Activated naive CD8-positive, alpha-beta T cell treated with anti-CD3 and anti-CD28 coated beads for 36 hours (primary cell): ENCODE results near the gene VMP1. TPM values are rescaled to one million over a fixed set of nuclear protein-coding genes. Genes with fewer than 3 reads are reported as not detected.
A peak's percentile ranks its signal among the peaks of the same experiment; 100 is the strongest.
"Not testable (repeated sequence)": the region's sequence is repeated elsewhere in the genome, so short reads cannot be mapped to it uniquely, and the experiment has no call there.

Source experiments
- DNase-seq: peaks from one replicate; pipeline ENCODE4 v3.0.0; 2021
- H3K27ac Mint-ChIP-seq: one replicate; pipeline ENCODE4 v1.8.0; 2022; ENCODE audit warnings: mild to moderate bottlenecking, moderate library complexity, mixed read lengths
- H3K27me3 Mint-ChIP-seq: one replicate; pipeline ENCODE4 v1.8.0; 2022; ENCODE audit warnings: mild to moderate bottlenecking, mixed read lengths
- H3K36me3 Mint-ChIP-seq: one replicate; pipeline ENCODE4 v1.8.0; 2021; ENCODE audit warnings: mild to moderate bottlenecking, mixed read lengths
- H3K4me1 Mint-ChIP-seq: one replicate; pipeline ENCODE4 v1.8.0; 2021; ENCODE audit warnings: mixed read lengths
- H3K4me3 Mint-ChIP-seq: one replicate; pipeline ENCODE4 v1.8.0; 2022; ENCODE audit warnings: mild to moderate bottlenecking, moderate library complexity, mixed read lengths
- H3K9me3 Mint-ChIP-seq: one replicate; pipeline ENCODE4 v1.8.0; 2022; ENCODE audit warnings: mixed read lengths
- total RNA-seq, 2 experiments: library from RNA; stranded (reverse); gene quantifications; one replicate each; pipeline ENCODE4 v1.2.3, GENCODE V29; 2021

VMP1 gene
- total RNA-seq, 2 experiments from 2014 or later: 137 to 143 TPM

DNA sequence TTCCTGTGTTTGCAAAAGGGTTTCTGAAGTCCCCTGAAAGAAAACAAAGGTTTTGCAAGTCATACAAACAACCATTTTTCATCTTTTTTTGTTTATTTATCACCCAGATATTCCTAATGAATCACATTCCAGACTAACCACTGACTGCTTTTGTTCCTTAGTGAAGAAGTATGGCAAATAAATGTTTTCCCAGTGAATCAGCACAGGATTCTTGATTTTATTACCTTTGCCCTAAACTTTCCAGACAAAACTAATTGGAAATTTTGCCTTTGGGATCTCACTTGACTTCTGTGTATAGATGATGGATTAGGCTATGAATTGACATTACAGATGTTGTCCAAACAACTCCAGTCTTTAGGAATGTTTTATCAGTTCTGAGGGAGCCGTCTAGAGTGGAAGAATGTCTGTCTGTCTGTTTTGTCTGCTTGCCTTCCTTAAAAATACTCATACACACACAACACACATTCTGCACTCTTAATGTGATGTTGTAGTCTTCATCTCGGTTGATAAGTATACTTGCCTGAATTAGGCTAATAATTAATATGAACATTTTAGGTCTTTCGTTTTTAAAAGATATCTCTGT, 48.9 kb downstream of the VMP1 start:
- H3K36me3 Mint-ChIP-seq: peaks cover 50% of the 10 kb centered on the region
- H3K4me3 Mint-ChIP-seq: no peak overlapping the region
- peaks cover 53% of the 10 kb centered on the region for H3K4me1 Mint-ChIP-seq
- H3K9me3 Mint-ChIP-seq: peaks cover 4% of the 10 kb centered on the region
- no peak for DNase-seq
- no peaks in the 10 kb centered on the region for H3K27me3 Mint-ChIP-seq
- H3K27ac Mint-ChIP-seq: peak overlapping the region; percentile 91

DNA sequence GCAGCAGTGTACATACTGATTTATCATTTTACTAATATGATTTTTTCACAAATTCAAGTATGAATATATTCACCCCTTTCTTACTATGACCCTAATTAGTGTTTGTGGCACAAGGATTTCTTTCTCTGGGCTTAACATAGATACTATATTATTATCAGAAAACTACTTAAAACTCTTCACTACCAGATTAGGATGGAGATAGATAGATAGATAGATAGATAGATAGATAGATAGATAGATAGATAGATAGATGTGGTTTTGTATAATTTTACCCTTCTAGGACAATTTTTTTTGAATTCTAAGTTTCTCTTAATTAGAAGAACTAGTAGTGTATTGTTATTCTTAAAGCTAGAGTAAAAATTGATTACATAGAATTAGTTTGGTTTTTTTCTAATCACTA, 49.6 kb downstream of the VMP1 start:
- Mint-ChIP-seq H3K27me3 (no peaks in the 10 kb centered on the region), H3K4me3 (no peak overlapping the region), H3K36me3 (peaks cover 56% of the 10 kb centered on the region), H3K4me1 (peaks cover 56% of the 10 kb centered on the region), H3K9me3 (peaks cover 4% of the 10 kb centered on the region), H3K27ac (peak overlapping the region; percentile 19)
- no peak for DNase-seq

DNA sequence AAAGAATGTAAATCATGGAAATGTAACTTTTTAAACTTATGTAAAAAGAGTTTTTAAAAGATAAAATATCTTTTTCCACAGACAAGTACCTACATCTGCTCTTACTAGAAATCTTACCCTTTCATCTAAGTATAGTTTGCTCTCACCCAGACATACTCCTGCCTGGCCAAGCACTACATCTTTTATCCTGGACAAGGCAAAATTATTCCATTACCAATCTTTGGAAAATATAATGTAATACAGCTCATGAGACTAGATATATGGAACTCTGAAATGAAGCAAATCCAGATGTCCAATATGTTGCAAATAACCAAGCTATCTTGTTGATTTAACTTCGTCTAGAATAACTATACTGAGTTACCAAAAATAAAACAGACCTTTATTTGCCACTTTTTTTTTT, 50.0 kb downstream of the VMP1 start:
- no peak overlapping the region for H3K4me3 Mint-ChIP-seq
- no peak for DNase-seq
- peaks cover 53% of the 10 kb centered on the region for H3K4me1 Mint-ChIP-seq
- no peaks in the 10 kb centered on the region for H3K27me3 Mint-ChIP-seq
- H3K36me3 Mint-ChIP-seq: peaks cover 56% of the 10 kb centered on the region
- H3K9me3 Mint-ChIP-seq: peaks cover 4% of the 10 kb centered on the region
- H3K27ac Mint-ChIP-seq: no peak overlapping the region

DNA sequence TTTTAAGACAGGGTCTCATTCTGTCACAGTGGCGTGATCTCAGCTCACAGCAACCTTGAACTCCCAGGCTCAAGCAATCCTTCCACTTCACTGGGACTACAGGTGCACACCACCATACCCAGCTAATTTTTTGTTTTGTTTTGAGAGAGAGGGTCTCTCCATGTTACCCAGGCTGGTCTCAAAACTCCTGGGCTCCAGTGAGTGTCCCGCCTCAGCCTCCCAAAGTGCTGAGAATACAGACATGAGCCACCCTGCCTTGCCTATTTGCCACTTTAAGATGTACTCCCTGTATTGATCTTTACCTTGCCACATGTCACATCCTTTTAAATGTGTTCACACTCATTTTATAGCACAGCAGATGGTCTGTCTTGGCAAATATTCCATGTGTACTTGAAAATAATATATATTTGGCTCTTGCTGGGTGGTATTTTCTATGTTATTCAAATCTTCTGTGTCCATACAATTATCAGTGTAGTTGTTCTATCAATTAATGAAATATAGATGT, 50.5 kb downstream of the VMP1 start:
- Mint-ChIP-seq H3K4me1 (peaks cover 55% of the 10 kb centered on the region), H3K4me3 (no peak overlapping the region), H3K27me3 (no peaks in the 10 kb centered on the region), H3K27ac (peak overlapping the region; percentile 69), H3K9me3 (peaks cover 4% of the 10 kb centered on the region), H3K36me3 (peaks cover 56% of the 10 kb centered on the region)
- DNase-seq: no peak

DNA sequence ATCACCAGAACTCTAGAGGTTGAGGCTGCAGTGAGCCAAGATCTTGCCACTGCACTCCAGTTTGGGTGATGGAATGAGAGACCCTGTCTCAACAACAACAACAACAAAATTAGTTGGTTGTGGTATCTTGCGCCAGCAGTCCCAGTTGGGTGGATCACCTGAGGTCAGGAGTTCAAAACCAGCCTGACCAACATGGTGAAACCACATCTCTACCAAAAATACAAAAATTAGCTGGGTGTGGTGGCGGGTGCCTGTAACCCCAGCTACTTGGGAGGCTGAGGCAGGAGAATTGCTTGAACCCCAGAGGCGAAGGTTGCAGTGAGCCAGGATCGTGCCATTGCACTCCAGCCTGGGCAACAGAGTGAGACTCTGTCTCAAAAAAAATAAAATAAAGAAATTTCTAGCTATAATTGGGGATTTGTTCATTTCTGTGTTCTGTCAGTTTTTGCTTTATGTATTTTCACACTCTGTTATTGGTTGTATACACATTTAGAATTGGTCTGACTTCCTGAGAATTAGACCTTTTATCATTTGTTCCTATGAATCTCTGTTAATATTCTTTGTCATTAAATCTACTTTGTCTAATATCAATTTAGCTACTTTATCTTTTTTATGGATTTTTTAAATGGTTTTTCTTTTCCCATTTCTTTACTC, 51.7 kb downstream of the VMP1 start:
- H3K27ac Mint-ChIP-seq, H3K27me3 Mint-ChIP-seq, H3K9me3 Mint-ChIP-seq, H3K4me3 Mint-ChIP-seq, DNase-seq: not testable (repeated sequence)
- Mint-ChIP-seq H3K36me3 (peaks cover 56% of the 10 kb centered on the region), H3K4me1 (peaks cover 54% of the 10 kb centered on the region)

DNA sequence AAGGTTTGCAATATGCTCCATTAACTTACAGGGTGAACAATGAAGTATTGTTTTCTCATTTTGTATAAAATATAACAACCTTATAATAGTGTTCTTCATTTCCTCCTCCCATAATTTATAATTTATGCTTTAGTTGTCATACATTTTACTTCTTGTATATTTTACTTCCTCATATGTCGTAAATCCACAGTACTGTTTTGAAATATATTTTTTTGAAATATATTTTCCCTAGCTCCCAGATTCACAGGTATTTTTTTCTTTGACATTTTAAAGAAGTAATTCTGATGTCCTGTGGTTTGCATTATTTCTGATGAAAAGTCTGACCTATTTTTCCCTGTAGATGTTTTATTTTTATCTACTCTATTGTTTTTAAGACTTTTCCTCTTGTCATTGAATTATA, 52.7 kb downstream of the VMP1 start:
- Mint-ChIP-seq H3K27me3 (no peaks in the 10 kb centered on the region), H3K4me1 (peaks cover 52% of the 10 kb centered on the region), H3K36me3 (peaks cover 62% of the 10 kb centered on the region), H3K4me3 (no peak overlapping the region), H3K27ac (peak overlapping the region; percentile 99), H3K9me3 (peaks cover 4% of the 10 kb centered on the region)
- DNase-seq: no peak

DNA sequence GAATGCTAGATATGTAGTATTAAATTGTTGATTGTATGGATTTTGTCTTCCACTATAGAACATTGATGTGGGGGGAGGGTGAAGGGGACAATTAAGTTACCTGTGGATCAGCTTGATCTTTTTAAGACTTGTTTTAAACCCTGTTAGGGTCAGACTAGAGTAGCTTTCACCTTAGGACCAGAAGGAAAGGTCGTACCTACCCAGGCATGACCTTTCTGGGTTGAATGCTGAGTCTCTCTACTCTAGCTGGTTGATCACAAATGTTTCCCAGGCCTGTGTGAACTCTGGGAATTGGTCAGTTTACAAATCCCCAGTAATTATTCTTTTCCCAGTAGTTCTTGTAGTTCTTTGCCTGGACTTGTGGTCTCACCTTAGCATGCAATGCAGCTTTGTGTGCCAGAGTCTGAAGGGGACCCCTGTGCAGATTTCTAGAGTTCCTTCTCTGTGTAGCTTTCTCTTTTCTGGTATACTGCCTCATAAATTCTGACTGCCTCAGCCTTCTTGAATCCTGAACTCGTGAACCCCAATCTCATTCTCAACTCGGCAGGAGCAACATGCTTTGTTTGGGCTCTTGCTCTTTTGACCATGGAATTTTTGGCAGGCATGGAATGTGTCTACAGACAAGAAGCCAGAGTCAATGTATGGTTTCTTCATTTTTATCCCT, 54.1 kb downstream of the VMP1 start:
- no peak for DNase-seq
- H3K4me1 Mint-ChIP-seq: peaks cover 45% of the 10 kb centered on the region
- no peaks in the 10 kb centered on the region for H3K27me3 Mint-ChIP-seq
- H3K27ac Mint-ChIP-seq: peak overlapping the region; percentile 99
- peaks cover 4% of the 10 kb centered on the region for H3K9me3 Mint-ChIP-seq
- peak overlapping the region; percentile 8 for H3K4me3 Mint-ChIP-seq
- peaks cover 59% of the 10 kb centered on the region for H3K36me3 Mint-ChIP-seq

DNA sequence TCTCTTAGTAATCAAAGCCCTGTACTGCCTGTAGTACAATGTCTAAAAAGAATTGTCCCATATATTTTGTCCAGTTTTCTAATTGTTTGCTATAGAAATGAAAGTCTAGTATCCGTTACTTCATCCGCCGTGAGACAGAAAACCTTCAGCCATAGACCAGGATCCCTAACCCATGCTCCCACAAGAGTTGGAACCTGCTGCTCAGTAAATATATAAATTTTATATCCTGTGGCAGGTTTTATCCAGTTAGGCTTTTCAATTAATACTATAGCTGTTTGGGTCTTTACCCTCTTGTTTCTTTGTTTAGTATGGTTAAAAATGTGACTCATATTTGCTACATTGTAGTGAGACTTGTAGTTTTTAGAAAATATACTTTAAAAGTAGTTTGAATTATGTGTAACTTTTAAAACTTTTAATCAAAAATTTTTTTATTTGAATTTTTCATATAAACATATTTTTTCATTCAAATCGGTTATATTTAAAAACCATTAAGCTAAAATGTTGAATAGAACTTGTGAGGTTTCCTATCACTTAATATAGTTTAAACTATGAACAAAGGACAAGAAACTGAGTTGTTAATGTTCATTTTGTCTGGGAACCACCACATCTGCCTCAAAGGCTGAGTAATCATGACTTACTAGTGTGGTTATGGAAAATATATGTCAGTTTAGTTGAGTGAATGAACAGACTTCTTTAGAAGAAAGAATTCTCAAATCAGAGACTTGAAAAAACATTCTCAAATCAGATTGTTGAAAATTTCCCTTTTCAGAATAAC, 54.8 kb downstream of the VMP1 start:
- H3K9me3 Mint-ChIP-seq: peaks cover 4% of the 10 kb centered on the region
- H3K36me3 Mint-ChIP-seq: peaks cover 60% of the 10 kb centered on the region
- H3K4me3 Mint-ChIP-seq: peak overlapping the region; percentile 22
- no peaks in the 10 kb centered on the region for H3K27me3 Mint-ChIP-seq
- H3K4me1 Mint-ChIP-seq: peaks cover 45% of the 10 kb centered on the region
- peak overlapping the region; percentile 99 for H3K27ac Mint-ChIP-seq
- DNase-seq: peak; percentile 27

DNA sequence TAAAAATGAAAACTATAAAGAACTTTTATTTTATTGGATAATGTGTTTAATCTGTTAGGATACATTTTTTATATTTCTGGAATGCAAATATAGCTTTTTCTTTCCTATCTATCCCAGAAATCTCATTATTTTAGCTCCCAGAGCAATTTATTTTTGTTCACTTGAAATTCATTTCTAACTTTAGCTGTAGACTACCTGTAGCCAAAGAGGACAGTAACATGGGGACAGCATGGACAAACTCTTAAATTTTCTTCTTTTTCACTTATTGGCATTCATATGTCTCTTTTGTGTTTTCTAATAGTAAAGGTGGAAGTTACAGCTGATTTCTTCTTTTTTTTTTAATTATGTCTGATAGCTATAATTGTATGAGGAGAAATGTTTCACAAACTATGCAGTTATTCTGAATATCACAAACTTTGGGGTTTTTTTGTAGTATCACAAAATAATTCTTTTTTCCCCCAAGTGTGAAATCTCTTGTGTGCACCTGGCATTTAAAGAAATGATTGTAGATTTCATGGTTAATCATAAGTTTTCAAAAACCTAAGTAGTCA, 55.4 kb downstream of the VMP1 start:
- Mint-ChIP-seq H3K36me3 (peaks cover 58% of the 10 kb centered on the region), H3K4me3 (peak overlapping the region; percentile 61), H3K9me3 (peaks cover 4% of the 10 kb centered on the region), H3K27me3 (no peaks in the 10 kb centered on the region), H3K4me1 (peaks cover 42% of the 10 kb centered on the region), H3K27ac (peak overlapping the region; percentile 98)
- DNase-seq: no peak

DNA sequence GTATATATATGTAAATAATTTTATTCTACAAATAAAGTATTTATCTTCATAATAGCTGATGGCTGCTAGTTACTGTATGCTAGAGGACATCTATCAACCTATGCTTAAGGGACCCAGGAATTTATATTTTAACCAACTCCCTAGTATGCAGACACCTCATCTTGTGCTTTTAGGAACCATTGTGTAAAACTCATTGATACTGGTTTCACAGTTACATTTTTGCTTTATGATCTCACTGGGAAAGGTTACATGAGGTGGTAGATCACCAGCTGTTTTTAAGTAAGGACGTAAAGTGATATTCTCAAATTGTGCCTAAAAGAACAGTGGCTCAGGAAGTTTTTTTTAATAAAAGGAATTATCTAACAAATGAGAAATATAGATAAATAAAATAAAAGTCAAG, 56.4 kb downstream of the VMP1 start:
- Mint-ChIP-seq H3K36me3 (peaks cover 57% of the 10 kb centered on the region), H3K27me3 (no peaks in the 10 kb centered on the region), H3K9me3 (peaks cover 4% of the 10 kb centered on the region), H3K27ac (peak overlapping the region; percentile 93), H3K4me3 (no peak overlapping the region), H3K4me1 (peaks cover 39% of the 10 kb centered on the region)
- DNase-seq: no peak

DNA sequence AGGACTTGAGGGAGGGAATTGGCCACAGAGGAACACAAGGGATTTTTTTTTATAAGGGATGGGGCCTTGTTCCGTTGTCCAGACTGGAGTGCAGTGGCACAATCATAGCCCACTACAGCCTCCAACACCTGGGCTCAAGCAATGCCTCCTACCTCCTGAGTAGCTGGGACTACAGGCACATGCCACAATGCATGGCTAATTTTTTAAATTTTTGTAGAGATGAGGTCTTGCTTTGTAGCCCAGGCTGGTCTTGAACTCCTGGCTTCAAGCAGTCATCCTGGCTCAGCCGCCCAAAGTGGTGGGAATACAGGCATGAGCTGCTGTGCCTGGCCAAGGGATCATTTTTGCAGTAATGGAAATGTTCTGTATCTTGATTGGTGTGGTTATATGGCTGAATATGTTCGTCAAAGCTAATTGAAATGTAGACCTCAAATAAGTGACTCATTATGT, 56.9 kb downstream of the VMP1 start:
- H3K27ac Mint-ChIP-seq: peak overlapping the region; percentile 93

DNA sequence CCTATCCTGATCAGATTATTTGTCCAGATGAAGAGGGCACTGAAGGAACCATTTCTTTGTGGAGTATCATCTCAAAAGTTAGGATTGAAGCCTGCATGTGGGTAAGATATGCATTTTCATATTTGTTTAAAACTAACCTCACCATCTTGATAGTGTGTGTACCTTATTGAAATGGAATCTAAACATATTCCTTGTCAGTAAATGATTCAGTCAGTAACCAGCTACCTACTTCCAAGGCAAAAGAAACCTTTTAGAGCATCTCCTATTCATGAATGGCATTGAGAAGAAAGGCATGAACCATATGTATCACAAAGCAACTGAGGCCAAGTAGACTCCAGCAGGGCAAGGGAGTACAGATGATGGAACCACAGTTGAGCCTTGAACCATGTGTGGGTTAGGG, 57.6 kb downstream of the VMP1 start:
- peaks cover 43% of the 10 kb centered on the region for H3K4me1 Mint-ChIP-seq
- H3K27me3 Mint-ChIP-seq: no peaks in the 10 kb centered on the region
- peak overlapping the region; percentile 73 for H3K27ac Mint-ChIP-seq
- peak overlapping the region; percentile 22 for H3K4me3 Mint-ChIP-seq
- peaks cover 51% of the 10 kb centered on the region for H3K36me3 Mint-ChIP-seq
- DNase-seq: no peak
- no peaks in the 10 kb centered on the region for H3K9me3 Mint-ChIP-seq

More for the DNA sequence above, 56.9 kb downstream of the VMP1 start:
- H3K27me3 Mint-ChIP-seq: no peaks in the 10 kb centered on the region
- peak; percentile 20 for DNase-seq
- no peak overlapping the region for H3K4me3 Mint-ChIP-seq
- H3K4me1 Mint-ChIP-seq: peaks cover 40% of the 10 kb centered on the region
- peaks cover 3% of the 10 kb centered on the region for H3K9me3 Mint-ChIP-seq
- H3K36me3 Mint-ChIP-seq: peaks cover 54% of the 10 kb centered on the region

DNA sequence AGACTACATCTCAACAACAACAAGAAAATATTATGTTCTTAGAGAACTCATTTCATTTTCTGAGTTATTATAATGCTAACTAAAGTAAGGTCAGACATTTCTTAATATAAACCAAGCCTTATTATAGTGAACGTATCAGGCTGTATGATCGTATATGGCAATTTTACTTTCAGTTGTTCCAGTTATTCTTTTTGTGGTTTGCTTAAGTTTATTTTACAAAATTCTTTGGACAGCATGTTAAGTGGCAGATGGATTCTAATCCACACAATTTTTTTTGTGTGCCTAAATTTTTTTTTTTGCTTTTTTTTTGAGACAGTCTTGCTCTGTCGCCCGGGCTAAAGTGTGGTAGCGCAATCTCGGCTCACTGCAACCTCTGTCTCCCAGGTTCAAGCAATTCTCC, 59.0 kb downstream of the VMP1 start:
- H3K4me1 Mint-ChIP-seq: peaks cover 41% of the 10 kb centered on the region
- H3K27ac Mint-ChIP-seq: no peak overlapping the region
- no peaks in the 10 kb centered on the region for H3K9me3 Mint-ChIP-seq
- no peaks in the 10 kb centered on the region for H3K27me3 Mint-ChIP-seq
- no peak overlapping the region for H3K4me3 Mint-ChIP-seq
- peaks cover 39% of the 10 kb centered on the region for H3K36me3 Mint-ChIP-seq
- DNase-seq: no peak

DNA sequence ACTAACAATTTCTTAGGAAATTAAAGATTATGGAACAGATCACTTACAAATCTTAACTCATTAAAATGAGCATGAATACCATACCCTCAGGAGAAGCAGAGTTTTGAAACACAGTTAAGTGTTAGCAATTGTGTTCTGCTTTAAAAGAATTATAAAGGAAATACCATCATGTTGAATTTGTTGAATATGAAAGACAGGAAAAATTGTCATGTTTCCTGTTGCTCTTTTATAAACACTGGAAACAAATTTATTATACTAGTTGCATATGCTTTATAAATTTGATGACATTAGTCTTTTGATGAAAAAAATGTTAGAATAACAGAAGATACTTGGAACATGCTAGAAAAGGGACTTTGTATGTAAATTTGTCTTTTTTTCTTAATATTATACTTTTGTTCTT, 59.7 kb downstream of the VMP1 start:
- Mint-ChIP-seq H3K4me3 (no peak overlapping the region), H3K9me3 (no peaks in the 10 kb centered on the region), H3K27me3 (no peaks in the 10 kb centered on the region), H3K4me1 (peaks cover 35% of the 10 kb centered on the region), H3K36me3 (peaks cover 38% of the 10 kb centered on the region), H3K27ac (no peak overlapping the region)
- DNase-seq: no peak

DNA sequence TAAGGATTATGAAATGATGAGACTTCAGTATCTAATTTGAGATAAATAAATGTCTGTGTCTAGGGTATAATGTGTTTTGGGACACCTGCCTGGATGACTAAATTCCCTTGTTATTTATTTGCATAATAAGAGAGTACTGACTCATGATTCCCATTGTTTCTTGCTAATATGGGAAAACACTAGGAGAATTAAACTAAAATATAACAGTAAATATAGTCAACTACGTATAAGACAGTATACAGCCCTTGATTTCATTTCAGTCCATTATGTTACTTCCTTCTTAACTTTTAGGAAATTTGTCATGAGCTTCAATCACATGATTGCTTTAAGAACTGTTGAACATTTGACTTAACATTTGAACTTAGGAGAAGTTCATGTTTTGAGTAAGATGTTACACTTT, 62.4 kb downstream of the VMP1 start:
- Mint-ChIP-seq H3K9me3 (no peaks in the 10 kb centered on the region), H3K36me3 (peaks cover 40% of the 10 kb centered on the region), H3K4me1 (peaks cover 20% of the 10 kb centered on the region), H3K4me3 (no peak overlapping the region), H3K27me3 (no peaks in the 10 kb centered on the region), H3K27ac (no peak overlapping the region)
- DNase-seq: no peak
